AG04450 (cell line): ENCODE measurements around the gene FAM13C. TPM values are rescaled to one million over a fixed set of nuclear protein-coding genes. Genes with fewer than 3 reads are reported as not detected.

Experiments used
- CTCF ChIA-PET: fragments of 300-600, 350-600 bp; formaldehyde crosslinking; extraction: SDS; loops from one replicate; lab custom pipeline; 2022; ENCODE audit warnings: antibody characterized with exemption, inconsistent platforms; lab: Charles Lee
- POLR2A ChIA-PET: fragments of 350-600 bp; formaldehyde crosslinking; extraction: SDS; loops from one replicate; lab custom pipeline; 2021; ENCODE audit warnings: antibody characterized with exemption, inconsistent platforms; lab: Yijun Ruan, JAX
- DNase-seq: peaks from one replicate; pipeline ENCODE4 v3.0.0-alpha.2; 2011; ENCODE audit warnings: low read depth, low spot score
- H3K27ac ChIP-seq: one replicate; pipeline ENCODE4 v1.5.1; 2012; ENCODE audit warnings: low read depth, low read length, control low read depth
- H3K27me3 ChIP-seq: one replicate; pipeline ENCODE4 v1.6.0; 2012; ENCODE audit warnings: low read length; ENCODE audit not compliant: control insufficient read depth, insufficient read depth
- H3K4me3 ChIP-seq: 2 replicates; pipeline ENCODE4 v1.5.1; 2011; ENCODE audit warnings: mild to moderate bottlenecking, low read depth, low read length, control low read depth
- H3K9me3 ChIP-seq: 2 replicates; pipeline ENCODE4 v1.5.1; 2012; ENCODE audit warnings: low read length; ENCODE audit not compliant: control insufficient read depth, insufficient read depth
- polyA plus RNA-seq: library from polyadenylated mRNA; depleted of rRNA; stranded (reverse); fragments of >200 nt; gene quantifications from 2 replicates; pipeline ENCODE4 v1.2.3, GENCODE V29; 2011
- TF ChIP-seq, protein P1 (sequence below): IDR thresholded peaks from 2 replicates; pipeline ENCODE4 v1.5.1; 2011; ENCODE audit warnings: low read depth, low read length, control low read depth, inconsistent platforms

FAM13C gene
- polyA plus RNA-seq, 1 experiment = 3.1 TPM

- DNase-seq = no peak
- H3K4me3 ChIP-seq = no peak overlapping the region
- POLR2A ChIA-PET = no interaction called here
- H3K27me3 ChIP-seq = no peaks in the 10 kb centered on the region
- CTCF ChIA-PET = interaction anchor here (0.8 kb wide), 1 partner anchor 162 kb away, joined by 3 read pairs; no protein-coding TSS in a partner anchor
- TF ChIP-seq, protein P1, sequence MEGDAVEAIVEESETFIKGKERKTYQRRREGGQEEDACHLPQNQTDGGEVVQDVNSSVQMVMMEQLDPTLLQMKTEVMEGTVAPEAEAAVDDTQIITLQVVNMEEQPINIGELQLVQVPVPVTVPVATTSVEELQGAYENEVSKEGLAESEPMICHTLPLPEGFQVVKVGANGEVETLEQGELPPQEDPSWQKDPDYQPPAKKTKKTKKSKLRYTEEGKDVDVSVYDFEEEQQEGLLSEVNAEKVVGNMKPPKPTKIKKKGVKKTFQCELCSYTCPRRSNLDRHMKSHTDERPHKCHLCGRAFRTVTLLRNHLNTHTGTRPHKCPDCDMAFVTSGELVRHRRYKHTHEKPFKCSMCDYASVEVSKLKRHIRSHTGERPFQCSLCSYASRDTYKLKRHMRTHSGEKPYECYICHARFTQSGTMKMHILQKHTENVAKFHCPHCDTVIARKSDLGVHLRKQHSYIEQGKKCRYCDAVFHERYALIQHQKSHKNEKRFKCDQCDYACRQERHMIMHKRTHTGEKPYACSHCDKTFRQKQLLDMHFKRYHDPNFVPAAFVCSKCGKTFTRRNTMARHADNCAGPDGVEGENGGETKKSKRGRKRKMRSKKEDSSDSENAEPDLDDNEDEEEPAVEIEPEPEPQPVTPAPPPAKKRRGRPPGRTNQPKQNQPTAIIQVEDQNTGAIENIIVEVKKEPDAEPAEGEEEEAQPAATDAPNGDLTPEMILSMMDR = no peak
- no peak overlapping the region for H3K27ac ChIP-seq
- no peaks in the 10 kb centered on the region for H3K9me3 ChIP-seq
Measured at GRCh38 chr10:59303018-59303417, 59.3 kb downstream of the FAM13C start.

GRCh38 chr10:59302381-59302780 is 60.0 kb downstream of the FAM13C start:
- ChIA-PET CTCF (interaction anchor here (0.8 kb wide), 1 partner anchor 163 kb away, joined by 3 read pairs; no protein-coding TSS in a partner anchor), POLR2A (no interaction called here)
- Histone ChIP-seq H3K27ac (no peak overlapping the region), H3K4me3 (no peak overlapping the region), H3K9me3 (no peaks in the 10 kb centered on the region), H3K27me3 (no peaks in the 10 kb centered on the region)
- no peak for DNase-seq
- TF ChIP-seq, protein P1 = no peak

DNA sequence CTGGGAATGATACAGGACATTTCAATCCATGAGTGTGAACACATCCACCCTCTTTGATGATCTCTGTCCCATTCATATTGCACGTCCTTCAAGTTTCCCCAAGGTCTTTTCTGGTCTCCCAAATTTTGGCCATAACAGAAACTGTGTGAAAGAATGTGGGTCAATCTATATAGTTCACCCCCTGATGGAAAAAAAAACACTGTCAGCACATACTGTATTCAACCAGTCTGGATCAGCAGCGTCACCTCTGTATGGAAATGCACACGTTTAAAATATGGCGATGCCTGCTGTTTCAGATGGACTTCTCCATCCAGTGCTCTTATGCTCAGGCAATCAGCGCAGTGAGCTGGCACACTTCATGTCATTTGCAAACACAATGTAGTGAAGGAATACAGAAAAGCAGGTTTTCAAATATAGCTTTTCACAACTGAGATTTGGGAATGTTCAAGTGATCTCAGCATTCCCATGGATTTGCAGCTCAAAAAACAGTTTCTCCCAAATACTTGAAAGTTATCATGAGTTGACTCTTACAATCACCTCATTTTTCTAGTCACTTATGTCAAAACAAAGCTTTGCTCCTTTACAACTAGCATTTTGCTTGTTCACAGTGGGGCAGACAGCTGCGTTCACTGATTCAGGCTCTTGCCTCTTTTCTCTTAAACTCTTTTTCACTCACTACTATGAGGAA is 61.1 kb downstream of the FAM13C start:
- Histone ChIP-seq H3K9me3 (no peaks in the 10 kb centered on the region), H3K27ac (no peak overlapping the region), H3K27me3 (no peaks in the 10 kb centered on the region), H3K4me3 (no peak overlapping the region)
- ChIA-PET POLR2A (no interaction called here), CTCF (interaction anchor here (0.6 to 1.7 kb wide), 2 partner anchors 23 to 279 kb away, joined by 3 to 4 read pairs; no protein-coding TSS in a partner anchor)
- DNase-seq = no peak
- TF ChIP-seq, protein P1 = no peak

DNA sequence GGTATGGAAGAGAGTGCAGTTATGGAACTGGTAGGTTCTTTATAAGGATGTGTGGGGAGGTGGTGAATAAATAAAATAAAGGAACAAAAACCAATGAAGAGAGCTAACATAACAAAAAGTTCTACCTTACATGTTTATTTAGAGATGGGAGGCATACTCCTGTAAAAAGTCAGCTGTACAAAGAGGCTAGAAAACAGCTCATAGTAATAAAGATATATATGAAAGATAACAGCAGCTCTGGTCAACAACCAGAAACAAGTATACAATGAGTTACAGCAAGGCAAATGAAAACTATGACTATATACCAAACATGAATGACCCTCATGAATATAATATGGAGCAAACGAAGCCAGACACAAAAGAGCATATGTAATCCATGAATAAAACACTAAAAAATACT is 62.0 kb downstream of the FAM13C start:
- POLR2A ChIA-PET = no interaction called here
- Histone ChIP-seq H3K27me3 (no peaks in the 10 kb centered on the region), H3K9me3 (no peaks in the 10 kb centered on the region), H3K4me3 (no peak overlapping the region), H3K27ac (no peak overlapping the region)
- DNase-seq = no peak
- TF ChIP-seq, protein P1 = no peak
- CTCF ChIA-PET = interaction anchor here (1.7 kb wide), 1 partner anchor 280 kb away, joined by 4 read pairs; no protein-coding TSS in a partner anchor

GRCh38 chr10:59299933-59300332 is 62.4 kb downstream of the FAM13C start:
- Histone ChIP-seq H3K27ac (no peak overlapping the region), H3K4me3 (no peak overlapping the region), H3K9me3 (no peaks in the 10 kb centered on the region), H3K27me3 (no peaks in the 10 kb centered on the region)
- CTCF ChIA-PET = interaction anchor here (1.7 kb wide), 1 partner anchor 280 kb away, joined by 4 read pairs; no protein-coding TSS in a partner anchor
- TF ChIP-seq, protein P1 = no peak
- DNase-seq = no peak
- POLR2A ChIA-PET = no interaction called here
